Gastrocnemius medialis (tissue), 4 donors: ENCODE measurements around the gene ARL15. TPM values are rescaled to one million over a fixed set of nuclear protein-coding genes. Genes with fewer than 3 reads are reported as not detected.
"Not testable (repeated sequence)": the region's sequence is repeated elsewhere in the genome, so short reads cannot be mapped to it uniquely, and the experiment has no call there.

Source experiments
- ATAC-seq, 2 donors: fragments of 150-250 bp; one replicate each; pipeline ENCODE4 v1.9.1; 2016
- DNase-seq, 2 donors: peaks; one replicate each; pipeline ENCODE4 v3.0.0-alpha.2; 2019
- H3K27ac ChIP-seq, 4 donors: fragments of 200-600 bp; sonication (generic); 1 replicate in 1 of 4; 2 replicates in 3 of 4; pipeline ENCODE4 v1.5.1; 2016 to 2018; ENCODE audit warnings: mild to moderate bottlenecking in 2 of 4, moderate library complexity in 1 of 4
- H3K27me3 ChIP-seq, 3 donors: fragments of 200-600 bp; sonication (generic) in 2 of 3; 1 replicate in 1 of 3; 2 replicates in 2 of 3; pipeline versions ENCODE4 v1.5.1 to v1.6.0; 2016 to 2019; ENCODE audit warnings: mild to moderate bottlenecking in 1 of 3, moderate library complexity in 1 of 3
- H3K36me3 ChIP-seq, 2 donors: fragments of 200-600 bp; sonication (generic) in 1 of 2; one replicate each; pipeline ENCODE4 v1.5.1; 2017 to 2018
- H3K4me1 ChIP-seq, 2 donors: fragments of 200-600 bp; sonication (generic) in 1 of 2; one replicate each; pipeline ENCODE4 v1.5.1; 2016 to 2017; ENCODE audit warnings: mild to moderate bottlenecking in 2 of 2
- H3K4me3 ChIP-seq, 4 donors: fragments of 200-600 bp; sonication (generic) in 3 of 4; 1 replicate in 1 of 4; 2 replicates in 3 of 4; pipeline ENCODE4 v1.5.1; 2016 to 2019; ENCODE audit warnings: mild to moderate bottlenecking in 2 of 4
- H3K9me3 ChIP-seq, 3 donors: fragments of 200-600 bp; sonication (generic) in 2 of 3; 1 replicate in 1 of 3; 2 replicates in 2 of 3; pipeline ENCODE4 v1.5.1; 2016 to 2019
- CTCF ChIP-seq, 5 experiments: fragments of 450-650 bp in 3 of 5; fragments of 200-600 bp in 2 of 5; sonication (generic) in 2 of 5; IDR thresholded peaks in 4 of 5; conservative IDR thresholded peaks in 1 of 5; 1 replicate in 4 of 5; 2 replicates in 1 of 5; pipeline ENCODE4 v1.5.1; 2016 to 2019; ENCODE audit warnings: antibody characterized with exemption in 5 of 5, mild to moderate bottlenecking in 3 of 5, moderate library complexity in 3 of 5
- POLR2A ChIP-seq, 2 donors: fragments of 450-650 bp; IDR thresholded peaks; one replicate each; pipeline ENCODE4 v1.6.1; 2017; ENCODE audit warnings: antibody characterized with exemption in 2 of 2, mild to moderate bottlenecking in 2 of 2, moderate library complexity in 2 of 2
- in situ Hi-C, 4 donors: fragments of 200-750 bp; cut with MboI; loops; one replicate each; pipeline versions ENCODE4 v1.15.0 to v1.8.0; 2017; ENCODE audit warnings: low sequenced_read_pairs in 4 of 4
- intact Hi-C: fragments of 100-400 bp; cut with DNase I; formaldehyde crosslinking; loops from one replicate; pipeline ENCODE4 v1.15.1; 2023; ENCODE audit warnings: low total_unique reads
- total RNA-seq, 4 donors: library from RNA; depleted of rRNA; stranded (reverse); fragments of >200 nt; gene quantifications; one replicate each; pipeline versions ENCODE4 v1.1.0 to v1.2.3, GENCODE V29; 2016

The ARL15 gene
- total RNA-seq, 4 donors from 2014 or later = 1.7 to 5.5 (median 3.2) TPM

DNA sequence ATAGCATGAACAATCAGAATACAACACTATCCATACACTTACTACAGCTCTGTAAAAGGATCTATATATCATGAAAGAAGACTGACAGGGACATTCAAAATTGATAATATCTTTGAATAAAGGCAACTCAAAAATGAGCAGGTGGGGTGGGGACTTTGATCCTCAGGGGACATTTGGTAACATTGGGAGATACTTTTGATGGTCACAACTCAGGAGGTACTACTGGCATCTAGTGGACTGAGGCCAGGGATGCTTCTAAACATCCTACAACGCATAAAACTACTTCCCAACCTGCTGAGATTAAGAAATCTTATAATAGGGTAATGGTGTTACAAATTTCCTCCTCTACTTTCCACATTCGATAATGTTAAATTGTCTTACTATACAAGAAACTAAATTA lies 243.9 kb downstream of the ARL15 start:
- in situ Hi-C loops (no loop called here), intact Hi-C loops (no loop called here)
- Histone ChIP-seq H3K4me1 (no peaks in the 10 kb centered on the region), H3K27me3 (no peaks in the 10 kb centered on the region), H3K27ac (no peak overlapping the region), H3K36me3 (no peaks in the 10 kb centered on the region), H3K9me3 (no peaks in the 10 kb centered on the region), H3K4me3 (no peak overlapping the region)
- DNase-seq = no peak
- ATAC-seq = no peak
- TF ChIP-seq POLR2A (IDR thresholded peaks at IDR 0.05) = no peak
- no peak for TF ChIP-seq CTCF (IDR thresholded peaks at IDR 0.05 in 4 of 5, conservative IDR thresholded peaks at IDR 0.05 in 1 of 5)

DNA sequence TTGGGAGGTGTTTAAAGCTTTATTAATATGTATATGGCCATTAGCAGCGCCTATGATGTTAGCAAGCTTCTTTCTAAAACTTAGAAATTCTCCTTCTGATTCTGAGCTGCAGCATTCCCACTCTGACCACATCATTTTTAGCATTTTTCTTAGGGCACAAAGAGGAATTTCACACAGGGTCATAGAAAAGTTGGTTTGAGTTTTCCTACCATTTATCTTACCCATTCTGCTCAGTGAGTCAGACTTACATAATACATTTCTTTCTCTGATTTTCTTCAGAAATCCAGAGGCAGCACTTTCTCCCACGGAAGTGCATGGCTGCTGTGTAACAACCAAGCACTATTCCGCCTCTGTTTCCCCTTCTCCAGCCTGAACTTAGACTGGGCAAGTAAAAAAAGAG lies 246.6 kb downstream of the ARL15 start:
- DNase-seq (no peak), ATAC-seq (no peak)
- H3K27ac ChIP-seq = no peak overlapping the region
- H3K4me1 ChIP-seq = no peaks in the 10 kb centered on the region
- no peaks in the 10 kb centered on the region for H3K9me3 ChIP-seq
- H3K36me3 ChIP-seq = no peaks in the 10 kb centered on the region
- in situ Hi-C loops = no loop called here
- TF ChIP-seq CTCF (IDR thresholded peaks at IDR 0.05 in 4 of 5, conservative IDR thresholded peaks at IDR 0.05 in 1 of 5) (no peak), POLR2A (IDR thresholded peaks at IDR 0.05) (no peak)
- no peaks in the 10 kb centered on the region for H3K27me3 ChIP-seq
- intact Hi-C loops = no loop called here
- no peak overlapping the region for H3K4me3 ChIP-seq

GRCh38 chr5:54062958-54063357 lies 247.4 kb downstream of the ARL15 start:
- H3K4me1 ChIP-seq = no peaks in the 10 kb centered on the region
- intact Hi-C loops (no loop called here), in situ Hi-C loops (no loop called here)
- H3K27me3 ChIP-seq = no peaks in the 10 kb centered on the region
- H3K27ac ChIP-seq = no peak overlapping the region
- H3K9me3 ChIP-seq = no peaks in the 10 kb centered on the region
- no peak overlapping the region for H3K4me3 ChIP-seq
- no peak for ATAC-seq
- TF ChIP-seq CTCF (IDR thresholded peaks at IDR 0.05 in 4 of 5, conservative IDR thresholded peaks at IDR 0.05 in 1 of 5) (no peak), POLR2A (IDR thresholded peaks at IDR 0.05) (no peak)
- DNase-seq = no peak
- no peaks in the 10 kb centered on the region for H3K36me3 ChIP-seq

- ATAC-seq, H3K27me3 ChIP-seq, H3K4me1 ChIP-seq, H3K9me3 ChIP-seq, H3K36me3 ChIP-seq, H3K27ac ChIP-seq, intact Hi-C loops, H3K4me3 ChIP-seq, DNase-seq, in situ Hi-C loops: not testable (repeated sequence)
Observed at GRCh38 chr5:54060919-54061318, 249.5 kb downstream of the ARL15 start.

DNA sequence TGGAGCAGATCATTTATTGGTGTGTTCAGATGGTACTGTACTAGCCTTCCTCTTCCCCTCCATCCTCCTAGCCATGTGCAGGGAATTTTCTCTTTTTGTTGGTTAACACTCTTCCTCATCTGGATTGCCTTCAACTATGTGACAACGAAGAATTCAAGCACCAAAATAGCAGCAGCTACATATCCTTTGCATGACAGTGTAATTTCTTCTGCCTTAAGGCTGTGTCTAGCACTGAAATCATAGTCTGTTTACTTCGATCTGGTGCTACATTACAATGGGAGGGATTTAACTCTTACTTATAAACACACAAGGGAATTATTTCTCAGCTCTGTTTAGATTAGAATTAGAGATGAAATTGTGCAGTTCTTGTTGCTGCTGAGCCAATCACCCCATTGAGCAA lies 260.4 kb downstream of the ARL15 start:
- Histone ChIP-seq H3K36me3 (no peaks in the 10 kb centered on the region), H3K4me3 (no peak overlapping the region), H3K27ac (no peak overlapping the region), H3K27me3 (no peaks in the 10 kb centered on the region), H3K9me3 (no peaks in the 10 kb centered on the region), H3K4me1 (peaks cover 0 to 5% of the 10 kb centered on the region in 2 donors)
- no peak for DNase-seq
- in situ Hi-C loops (no loop called here), intact Hi-C loops (no loop called here)
- TF ChIP-seq CTCF (IDR thresholded peaks at IDR 0.05 in 4 of 5, conservative IDR thresholded peaks at IDR 0.05 in 1 of 5) (no peak), POLR2A (IDR thresholded peaks at IDR 0.05) (no peak)
- no peak for ATAC-seq
